Fibroblast of villous mesenchyme (primary cell): ENCODE measurements around the gene CREB3L2. TPM values are rescaled to one million over a fixed set of nuclear protein-coding genes. Genes with fewer than 3 reads are reported as not detected.
A peak's percentile ranks its signal among the peaks of the same experiment; 100 is the strongest.

ENCODE experiments used
- DNase-seq: peaks from one replicate; pipeline ENCODE4 v3.0.0-alpha.2; 2010; ENCODE audit warnings: low read depth
- H3K4me3 ChIP-seq: 2 replicates; pipeline ENCODE4 v1.5.1; 2011; ENCODE audit warnings: low read depth, mild to moderate bottlenecking, low read length
- CTCF ChIP-seq: IDR thresholded peaks from 2 replicates; pipeline ENCODE4 v1.5.1; 2012; ENCODE audit warnings: low read depth, mild to moderate bottlenecking, low read length; ENCODE audit not compliant: insufficient read depth
- total RNA-seq: library from RNA; depleted of rRNA; stranded (reverse); fragments of >200 nt; gene quantifications from 2 replicates; pipeline ENCODE4 v1.2.3, GENCODE V29; 2012

CREB3L2 gene
- total RNA-seq, 1 donor, result 33.2 TPM

GRCh38 chr7:138004936-138005335, 3.0 kb upstream of the CREB3L2 start:
- H3K4me3 ChIP-seq, result no peak overlapping the region
- no peak for DNase-seq
- no peak for TF ChIP-seq CTCF

- no peak for TF ChIP-seq CTCF
These were observed 2.2 kb upstream of the CREB3L2 start for GRCh38 chr7:138004046-138004445.

GRCh38 chr7:138002828-138003189, 923 bp upstream of the CREB3L2 start:
- no peak overlapping the region for H3K4me3 ChIP-seq
- no peak for DNase-seq
- no peak for TF ChIP-seq CTCF

More at GRCh38 chr7:138004046-138004445, 2.2 kb upstream of the CREB3L2 start:
- H3K4me3 ChIP-seq, result no peak overlapping the region
- DNase-seq, result no peak

GRCh38 chr7:138002096-138002827, 376 bp upstream of the CREB3L2 start:
- TF ChIP-seq CTCF, result peak; percentile 88
- DNase-seq, result peak; percentile 100
- H3K4me3 ChIP-seq, result peak overlapping the region; percentile 98

GRCh38 chr7:138000081-138000701, 1.7 kb downstream of the CREB3L2 start:
- DNase-seq, result peak; percentile 100
- TF ChIP-seq CTCF, result peak; percentile 4
- peak overlapping the region; percentile 98 for H3K4me3 ChIP-seq

GRCh38 chr7:137999496-138000080, 2.3 kb downstream of the CREB3L2 start:
- no peak for TF ChIP-seq CTCF
- peak; percentile 46 for DNase-seq
- peak overlapping the region; percentile 98 for H3K4me3 ChIP-seq
